CD4-positive, CD25-positive, alpha-beta regulatory T cell (primary cell): ENCODE results near the gene PARD6G. TPM values are rescaled to one million over a fixed set of nuclear protein-coding genes. Genes with fewer than 3 reads are reported as not detected.

Source experiments
- ATAC-seq, 2 donors: fragments of 150-1000 bp; cut with Tn5 transposase; one replicate each; pipeline ENCODE4 v1.10.0; 2021; ENCODE audit warnings: low read depth in 2 of 2, moderate number of reproducible peaks in 2 of 2, moderate library complexity in 1 of 2
- DNase-seq, 3 donors: peaks; one replicate each; pipeline versions ENCODE4 v3.0.0 to v3.0.0-alpha.2; 2012 to 2022; ENCODE audit warnings: mixed read lengths in 1 of 3
- H3K27ac ChIP-seq: one replicate; pipeline ENCODE4 v1.7.0; 2013; ENCODE audit warnings: mild to moderate bottlenecking, low read length; ENCODE audit not compliant: insufficient read depth, poor library complexity, severe bottlenecking
- H3K27me3 ChIP-seq: one replicate; pipeline ENCODE4 v1.7.0; 2013; ENCODE audit warnings: low read length; ENCODE audit not compliant: control insufficient read depth, insufficient read depth
- H3K36me3 ChIP-seq: one replicate; pipeline ENCODE4 v1.7.0; 2013; ENCODE audit warnings: mild to moderate bottlenecking, low read length, moderate library complexity; ENCODE audit not compliant: control insufficient read depth, insufficient read depth
- H3K4me1 ChIP-seq: 2 replicates; pipeline ENCODE4 v1.7.0; 2013; ENCODE audit warnings: mild to moderate bottlenecking, low read length; ENCODE audit not compliant: insufficient read depth, control insufficient read depth, poor library complexity, severe bottlenecking
- H3K4me3 ChIP-seq: one replicate; pipeline ENCODE4 v1.7.0; 2013; ENCODE audit warnings: low read depth, mild to moderate bottlenecking, low read length, moderate library complexity
- H3K9me3 ChIP-seq, 2 experiments: 1 replicate in 1 of 2; 2 replicates in 1 of 2; pipeline ENCODE4 v1.7.0; 2013; ENCODE audit warnings: low read length in 2 of 2, mild to moderate bottlenecking in 1 of 2, moderate library complexity in 1 of 2; ENCODE audit not compliant: control insufficient read depth in 2 of 2
- H3K27ac Mint-ChIP-seq, 3 donors: one replicate each; pipeline ENCODE4 v1.8.0; 2020 to 2022; ENCODE audit warnings: mild to moderate bottlenecking in 3 of 3, mixed read lengths in 3 of 3, moderate library complexity in 2 of 3
- H3K27me3 Mint-ChIP-seq: one replicate; pipeline ENCODE4 v1.8.0; 2022; ENCODE audit warnings: mild to moderate bottlenecking, mixed read lengths
- H3K36me3 Mint-ChIP-seq: one replicate; pipeline ENCODE4 v1.8.0; 2020; ENCODE audit warnings: mixed read lengths
- H3K4me1 Mint-ChIP-seq, 4 donors: one replicate each; pipeline ENCODE4 v1.8.0; 2020 to 2022; ENCODE audit warnings: mixed read lengths in 4 of 4, mild to moderate bottlenecking in 1 of 4
- H3K4me3 Mint-ChIP-seq, 4 donors: one replicate each; pipeline ENCODE4 v1.8.0; 2020 to 2022; ENCODE audit warnings: mild to moderate bottlenecking in 4 of 4, mixed read lengths in 4 of 4, moderate library complexity in 3 of 4
- H3K9me3 Mint-ChIP-seq, 7 donors: one replicate each; pipeline ENCODE4 v1.8.0; 2020 to 2022; ENCODE audit warnings: mixed read lengths in 7 of 7, mild to moderate bottlenecking in 3 of 7, moderate library complexity in 2 of 7
- polyA plus RNA-seq, 4 donors: library from polyadenylated mRNA; unstranded; fragments of 300-500 nt; fragmentation: Illumina TruSeq; gene quantifications; one replicate each; pipeline ENCODE4 v1.2.3, GENCODE V29; 2021
- total RNA-seq: library from RNA; stranded (reverse); gene quantifications from one replicate; pipeline ENCODE4 v1.2.3, GENCODE V29; 2022

The PARD6G gene
- total and polyA plus RNA-seq, 5 donors from 2014 or later = 0.20 to 0.48 (median 0.39) TPM

- H3K36me3 ChIP-seq = no peaks in the 10 kb centered on the region
- H3K27me3 ChIP-seq = no peaks in the 10 kb centered on the region
- H3K9me3 ChIP-seq = no peaks in the 10 kb centered on the region
- Mint-ChIP-seq H3K27me3 (peaks cover 12% of the 10 kb centered on the region), H3K27ac (no peak overlapping the region), H3K4me1 (no peaks in the 10 kb centered on the region), H3K36me3 (no peaks in the 10 kb centered on the region), H3K4me3 (no peak overlapping the region), H3K9me3 (no peaks in the 10 kb centered on the region)
- no peak overlapping the region for H3K27ac ChIP-seq
- ATAC-seq = no peak
- no peak for DNase-seq
- no peak overlapping the region for H3K4me3 ChIP-seq
- H3K4me1 ChIP-seq = no peaks in the 10 kb centered on the region
These were observed 57.8 kb downstream of the PARD6G start for GRCh38 chr18:80189531-80189865.

- Mint-ChIP-seq H3K4me3 (no peak overlapping the region), H3K27me3 (peaks cover 8% of the 10 kb centered on the region), H3K36me3 (no peaks in the 10 kb centered on the region), H3K4me1 (no peaks in the 10 kb centered on the region), H3K27ac (no peak overlapping the region), H3K9me3 (no peaks in the 10 kb centered on the region)
- no peak overlapping the region for H3K27ac ChIP-seq
- no peaks in the 10 kb centered on the region for H3K9me3 ChIP-seq
- H3K4me1 ChIP-seq = no peaks in the 10 kb centered on the region
- no peaks in the 10 kb centered on the region for H3K27me3 ChIP-seq
- ATAC-seq (no peak), DNase-seq (no peak)
- no peaks in the 10 kb centered on the region for H3K36me3 ChIP-seq
- no peak overlapping the region for H3K4me3 ChIP-seq
These were observed 58.4 kb downstream of the PARD6G start for GRCh38 chr18:80188643-80189530.

- H3K36me3 Mint-ChIP-seq = no peaks in the 10 kb centered on the region
- H3K4me1 Mint-ChIP-seq = no peaks in the 10 kb centered on the region
- no peak for DNase-seq
- Histone ChIP-seq H3K27me3 (no peaks in the 10 kb centered on the region), H3K4me1 (no peaks in the 10 kb centered on the region), H3K9me3 (no peaks in the 10 kb centered on the region), H3K27ac (no peak overlapping the region), H3K4me3 (no peak overlapping the region), H3K36me3 (no peaks in the 10 kb centered on the region)
- no peak for ATAC-seq
- H3K9me3 Mint-ChIP-seq = no peaks in the 10 kb centered on the region
- H3K4me3 Mint-ChIP-seq = no peak overlapping the region
- H3K27ac Mint-ChIP-seq = no peak overlapping the region
- H3K27me3 Mint-ChIP-seq = peaks cover 8% of the 10 kb centered on the region
These were observed 59.2 kb downstream of the PARD6G start for GRCh38 chr18:80187956-80188642.

- H3K4me3 Mint-ChIP-seq = no peak overlapping the region
- H3K27me3 ChIP-seq = no peaks in the 10 kb centered on the region
- peaks cover 0 to 2% (median 0%) of the 10 kb centered on the region in 4 donors for H3K4me1 Mint-ChIP-seq
- no peaks in the 10 kb centered on the region for H3K9me3 ChIP-seq
- H3K27ac ChIP-seq = no peak overlapping the region
- H3K27me3 Mint-ChIP-seq = peaks cover 8% of the 10 kb centered on the region
- no peak overlapping the region for H3K4me3 ChIP-seq
- DNase-seq (no peak), ATAC-seq (no peak)
- no peaks in the 10 kb centered on the region for H3K9me3 Mint-ChIP-seq
- H3K4me1 ChIP-seq = no peaks in the 10 kb centered on the region
- no peaks in the 10 kb centered on the region for H3K36me3 ChIP-seq
- no peaks in the 10 kb centered on the region for H3K36me3 Mint-ChIP-seq
- no peak overlapping the region for H3K27ac Mint-ChIP-seq
These were observed 61.8 kb downstream of the PARD6G start for GRCh38 chr18:80185545-80185944.

GRCh38 chr18:80184243-80184772 lies 63.0 kb downstream of the PARD6G start:
- ATAC-seq (no peak), DNase-seq (no peak)
- H3K36me3 Mint-ChIP-seq = no peaks in the 10 kb centered on the region
- Histone ChIP-seq H3K9me3 (no peaks in the 10 kb centered on the region), H3K27me3 (no peaks in the 10 kb centered on the region), H3K36me3 (no peaks in the 10 kb centered on the region), H3K4me1 (no peaks in the 10 kb centered on the region), H3K27ac (no peak overlapping the region), H3K4me3 (no peak overlapping the region)
- H3K4me3 Mint-ChIP-seq = no peak overlapping the region
- H3K9me3 Mint-ChIP-seq = no peaks in the 10 kb centered on the region
- peaks cover 0 to 2% (median under 1%) of the 10 kb centered on the region in 4 donors for H3K4me1 Mint-ChIP-seq
- H3K27ac Mint-ChIP-seq = no peak overlapping the region
- H3K27me3 Mint-ChIP-seq = peaks cover 8% of the 10 kb centered on the region

GRCh38 chr18:80183273-80184050 lies 63.9 kb downstream of the PARD6G start:
- no peak for ATAC-seq
- H3K4me1 Mint-ChIP-seq = peaks cover 0 to 5% (median under 1%) of the 10 kb centered on the region in 4 donors
- H3K27ac Mint-ChIP-seq = peak overlapping the region in 1 of 3 donors; percentile 74

GRCh38 chr18:80182855-80183254 lies 64.5 kb downstream of the PARD6G start:
- Mint-ChIP-seq H3K27me3 (no peaks in the 10 kb centered on the region), H3K4me1 (peaks cover 0 to 6% (median under 1%) of the 10 kb centered on the region in 4 donors), H3K4me3 (no peak overlapping the region), H3K27ac (peak overlapping the region in 1 of 3 donors; percentile 26), H3K9me3 (no peaks in the 10 kb centered on the region), H3K36me3 (no peaks in the 10 kb centered on the region)
- ATAC-seq (no peak), DNase-seq (no peak)
- Histone ChIP-seq H3K9me3 (no peaks in the 10 kb centered on the region), H3K36me3 (no peaks in the 10 kb centered on the region), H3K4me3 (no peak overlapping the region), H3K27me3 (no peaks in the 10 kb centered on the region), H3K27ac (no peak overlapping the region), H3K4me1 (no peaks in the 10 kb centered on the region)

More at GRCh38 chr18:80183273-80184050, 63.9 kb downstream of the PARD6G start:
- no peak for DNase-seq
- Histone ChIP-seq H3K4me3 (no peak overlapping the region), H3K27me3 (no peaks in the 10 kb centered on the region), H3K4me1 (no peaks in the 10 kb centered on the region), H3K9me3 (no peaks in the 10 kb centered on the region), H3K36me3 (no peaks in the 10 kb centered on the region), H3K27ac (no peak overlapping the region)
- Mint-ChIP-seq H3K36me3 (no peaks in the 10 kb centered on the region), H3K27me3 (peaks cover 4% of the 10 kb centered on the region), H3K9me3 (no peaks in the 10 kb centered on the region), H3K4me3 (peak overlapping the region in 1 of 4 donors; percentile 55)
